ENCODE data around the gene TEX35.
"Not testable (repeated sequence)": the region's sequence is repeated elsewhere in the genome, so short reads cannot be mapped to it uniquely, and the experiment has no call there.

DNA sequence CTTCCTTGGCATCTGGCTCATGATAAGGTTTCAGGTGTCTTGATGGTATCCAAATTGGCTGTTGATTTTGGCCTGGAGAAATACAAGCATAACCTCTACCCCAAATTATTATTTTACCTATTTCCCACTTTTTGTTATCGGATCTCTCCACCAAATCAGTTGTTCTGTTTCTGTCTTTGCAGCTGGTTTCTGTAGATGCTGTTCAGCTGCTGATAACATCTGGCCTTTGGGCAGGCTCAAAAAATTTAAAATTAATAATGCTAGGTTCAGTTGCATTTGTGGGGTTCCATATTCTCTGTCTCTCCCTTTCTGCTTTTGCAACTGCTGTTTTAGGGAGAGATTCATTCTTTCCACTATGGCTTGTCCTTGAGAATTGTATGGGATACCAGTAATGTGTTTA, 42.7 kb downstream of the TEX35 start:
- not testable (repeated sequence) for TF ChIP-seq POLR2AphosphoS5 (IDR thresholded peaks at IDR 0.05)
- TF ChIP-seq, protein P1, sequence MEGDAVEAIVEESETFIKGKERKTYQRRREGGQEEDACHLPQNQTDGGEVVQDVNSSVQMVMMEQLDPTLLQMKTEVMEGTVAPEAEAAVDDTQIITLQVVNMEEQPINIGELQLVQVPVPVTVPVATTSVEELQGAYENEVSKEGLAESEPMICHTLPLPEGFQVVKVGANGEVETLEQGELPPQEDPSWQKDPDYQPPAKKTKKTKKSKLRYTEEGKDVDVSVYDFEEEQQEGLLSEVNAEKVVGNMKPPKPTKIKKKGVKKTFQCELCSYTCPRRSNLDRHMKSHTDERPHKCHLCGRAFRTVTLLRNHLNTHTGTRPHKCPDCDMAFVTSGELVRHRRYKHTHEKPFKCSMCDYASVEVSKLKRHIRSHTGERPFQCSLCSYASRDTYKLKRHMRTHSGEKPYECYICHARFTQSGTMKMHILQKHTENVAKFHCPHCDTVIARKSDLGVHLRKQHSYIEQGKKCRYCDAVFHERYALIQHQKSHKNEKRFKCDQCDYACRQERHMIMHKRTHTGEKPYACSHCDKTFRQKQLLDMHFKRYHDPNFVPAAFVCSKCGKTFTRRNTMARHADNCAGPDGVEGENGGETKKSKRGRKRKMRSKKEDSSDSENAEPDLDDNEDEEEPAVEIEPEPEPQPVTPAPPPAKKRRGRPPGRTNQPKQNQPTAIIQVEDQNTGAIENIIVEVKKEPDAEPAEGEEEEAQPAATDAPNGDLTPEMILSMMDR (IDR thresholded peaks at IDR 0.05), result not testable (repeated sequence)
